H1 (cell line): Measurements from ENCODE around the gene CCDC15. TPM values are rescaled to one million over a fixed set of nuclear protein-coding genes. Genes with fewer than 3 reads are reported as not detected.

Experiments used
- CTCF ChIA-PET: fragments of 300-600 bp; sonication (Branson Sonifier 250); formaldehyde crosslinking; loops from one replicate; lab custom pipeline; 2021; ENCODE audit not compliant: partially characterized antibody; lab: Charles Lee
- POLR2A ChIA-PET: fragments of 300-600 bp; sonication (Branson Sonifier 250); formaldehyde crosslinking; loops from one replicate; lab custom pipeline; 2021; ENCODE audit warnings: inconsistent platforms; ENCODE audit not compliant: partially characterized antibody; lab: Charles Lee
- DNase-seq, 2 experiments: peaks; one replicate each; pipeline versions ENCODE4 v3.0.0 to v3.0.0-alpha.2; 2010 to 2022; ENCODE audit warnings: low spot score in 2 of 2, low read depth in 1 of 2, mixed read lengths in 1 of 2
- FAIRE-seq: peaks from 2 replicates; lab custom pipeline; 2011; peaks lifted over from hg19 to GRCh38; lab: Jason Lieb, UNC
- H2AFZ ChIP-seq: 2 replicates; pipeline ENCODE4 v1.8.1; 2012; ENCODE audit warnings: low read length, inconsistent platforms
- H2AK5ac ChIP-seq: 2 replicates; pipeline ENCODE4 v1.6.1; 2013; ENCODE audit warnings: low read depth, low read length
- H2BK120ac ChIP-seq: replicated peaks from 2 replicates; pipeline ENCODE3; 2013; ENCODE audit warnings: low read depth, low read length, inconsistent platforms
- H2BK12ac ChIP-seq: 2 replicates; pipeline ENCODE4 v1.6.1; 2013; ENCODE audit warnings: low read depth, low read length
- H2BK15ac ChIP-seq: 2 replicates; pipeline ENCODE4 v1.6.1; 2013; ENCODE audit warnings: low read length
- H2BK20ac ChIP-seq: 2 replicates; pipeline ENCODE4 v1.6.1; 2013; ENCODE audit warnings: low read length
- H2BK5ac ChIP-seq: 2 replicates; pipeline ENCODE4 v1.6.1; 2013; ENCODE audit warnings: low read depth, low read length
- H3K14ac ChIP-seq: 2 replicates; pipeline ENCODE4 v1.6.1; 2013; ENCODE audit warnings: inconsistent platforms; ENCODE audit not compliant: insufficient read length
- H3K18ac ChIP-seq: 2 replicates; pipeline ENCODE4 v1.6.1; 2013; ENCODE audit warnings: low read length; ENCODE audit errors: extremely low read depth
- H3K23ac ChIP-seq: 2 replicates; pipeline ENCODE4 v1.6.1; 2013; ENCODE audit warnings: inconsistent platforms; ENCODE audit not compliant: insufficient read length
- H3K23me2 ChIP-seq: 2 replicates; pipeline ENCODE4 v1.6.1; 2013; ENCODE audit warnings: low read depth, low read length
- H3K27ac ChIP-seq: 2 replicates; pipeline ENCODE4 v1.6.1; 2011; ENCODE audit warnings: low read depth, low read length, inconsistent platforms
- H3K27me3 ChIP-seq, 4 experiments: replicated peaks in 1 of 4; 1 replicate in 1 of 4; 2 replicates in 3 of 4; pipeline versions ENCODE4 v1.6.1 to v1.8.1; 2011 to 2013; ENCODE audit warnings: low read length in 3 of 4, mild to moderate bottlenecking in 3 of 4, inconsistent platforms in 2 of 4, mixed read lengths in 2 of 4, moderate library complexity in 1 of 4; ENCODE audit not compliant: control insufficient read depth in 3 of 4, insufficient read depth in 3 of 4; ENCODE audit errors: extremely low read depth in 1 of 4
- H3K36me3 ChIP-seq, 4 experiments: 2 replicates each; pipeline versions ENCODE4 v1.6.1 to v1.8.1; 2011 to 2013; ENCODE audit warnings: mild to moderate bottlenecking in 4 of 4, low read length in 3 of 4, moderate library complexity in 2 of 4, control low read depth in 1 of 4, inconsistent platforms in 1 of 4; ENCODE audit not compliant: insufficient read depth in 4 of 4, control insufficient read depth in 2 of 4
- H3K4ac ChIP-seq: replicated peaks from 2 replicates; pipeline ENCODE3; 2013; ENCODE audit warnings: low read length, low read depth, mixed read lengths, inconsistent platforms; ENCODE audit not compliant: insufficient read length
- H3K4me1 ChIP-seq, 4 experiments: replicated peaks in 1 of 4; 1 replicate in 1 of 4; 2 replicates in 3 of 4; pipeline versions ENCODE4 v1.6.1 to v1.8.1; 2011 to 2013; ENCODE audit warnings: low read length in 3 of 4, inconsistent platforms in 2 of 4, mixed read lengths in 1 of 4; ENCODE audit not compliant: insufficient read depth in 4 of 4, control insufficient read depth in 3 of 4
- H3K4me2 ChIP-seq, 2 experiments: 2 replicates each; pipeline versions ENCODE4 v1.6.1 to v1.8.1; 2011 to 2013; ENCODE audit warnings: low read depth in 2 of 2, low read length in 2 of 2, control low read depth in 1 of 2, inconsistent platforms in 1 of 2, mild to moderate bottlenecking in 1 of 2; ENCODE audit not compliant: insufficient read depth in 1 of 2
- H3K4me3 ChIP-seq, 4 experiments: fragments of 200-600, 300-600 bp in 1 of 4; sonication (generic), shearing (Covaris generic), sonication (Bioruptor Twin) in 1 of 4; 2 replicates each; pipeline versions ENCODE4 v1.5.1 to v1.8.1; 2011 to 2016; ENCODE audit warnings: low read length in 4 of 4, low read depth in 3 of 4, control low read depth in 2 of 4, inconsistent platforms in 2 of 4, mild to moderate bottlenecking in 2 of 4, mixed read lengths in 1 of 4, moderate library complexity in 1 of 4; ENCODE audit not compliant: insufficient read depth in 2 of 4; ENCODE audit errors: extremely low read depth in 1 of 4
- H3K56ac ChIP-seq: replicated peaks from 2 replicates; pipeline ENCODE3; 2013; ENCODE audit warnings: low read depth, mild to moderate bottlenecking, mixed read lengths, low read length, inconsistent platforms; ENCODE audit not compliant: insufficient read length
- H3K79me1 ChIP-seq: 2 replicates; pipeline ENCODE4 v1.6.1; 2013; ENCODE audit warnings: low read depth, low read length, control low read depth
- H3K79me2 ChIP-seq, 2 experiments: 2 replicates each; pipeline versions ENCODE4 v1.6.1 to v1.8.1; 2012 to 2013; ENCODE audit warnings: low read length in 2 of 2, mild to moderate bottlenecking in 2 of 2, inconsistent platforms in 1 of 2; ENCODE audit not compliant: insufficient read depth in 2 of 2, control insufficient read depth in 1 of 2
- H3K9ac ChIP-seq, 4 experiments: replicated peaks in 1 of 4; 1 replicate in 1 of 4; 2 replicates in 3 of 4; pipeline versions ENCODE4 v1.6.1 to v1.8.1; 2011 to 2013; ENCODE audit warnings: low read depth in 3 of 4, low read length in 3 of 4, control low read depth in 2 of 4, mild to moderate bottlenecking in 2 of 4, moderate library complexity in 2 of 4, inconsistent platforms in 1 of 4; ENCODE audit errors: extremely low read depth in 1 of 4
- H3K9me3 ChIP-seq, 2 experiments: 2 replicates each; pipeline versions ENCODE4 v1.6.1 to v1.8.1; 2012 to 2013; ENCODE audit warnings: mild to moderate bottlenecking in 2 of 2, moderate library complexity in 2 of 2, control low read depth in 1 of 2, inconsistent platforms in 1 of 2, low read depth in 1 of 2, low read length in 1 of 2, mixed read lengths in 1 of 2; ENCODE audit not compliant: insufficient read depth in 2 of 2
- H4K20me1 ChIP-seq, 2 experiments: replicated peaks in 1 of 2; 2 replicates each; pipeline versions ENCODE3 to v1.8.1; 2011 to 2013; ENCODE audit warnings: inconsistent platforms in 2 of 2, low read length in 2 of 2, mild to moderate bottlenecking in 1 of 2; ENCODE audit not compliant: insufficient read depth in 2 of 2, control insufficient read depth in 1 of 2
- H4K5ac ChIP-seq: 2 replicates; pipeline ENCODE4 v1.6.1; 2013; ENCODE audit warnings: low read length, low read depth, mixed read lengths, inconsistent platforms; ENCODE audit not compliant: insufficient read length
- H4K8ac ChIP-seq: 2 replicates; pipeline ENCODE4 v1.8.0; 2013; ENCODE audit warnings: mild to moderate bottlenecking, moderate library complexity, low read length, inconsistent platforms; ENCODE audit not compliant: insufficient read depth; ENCODE audit errors: extremely low read depth
- H4K91ac ChIP-seq: replicated peaks from 2 replicates; pipeline ENCODE3; 2013; ENCODE audit warnings: low read length, mixed read lengths, inconsistent platforms; ENCODE audit not compliant: insufficient read length
- CREB1 ChIP-seq: IDR thresholded peaks from 2 replicates; pipeline ENCODE4 v1.6.1; 2012; ENCODE audit warnings: inconsistent platforms
- GTF2F1 ChIP-seq: IDR thresholded peaks from 2 replicates; pipeline ENCODE4 v1.6.1; 2012; ENCODE audit warnings: low read depth, low read length, improper control_type of control experiment, borderline replicate concordance
- NANOG ChIP-seq: IDR thresholded peaks from 2 replicates; pipeline ENCODE4 v1.6.1; 2011; ENCODE audit warnings: low read length, low read depth, mild to moderate bottlenecking, inconsistent platforms; ENCODE audit not compliant: insufficient read depth, poor library complexity, severe bottlenecking
- TAF7 ChIP-seq: optimal IDR thresholded peaks from 2 replicates; pipeline ENCODE3; 2011; ENCODE audit warnings: low read depth, mild to moderate bottlenecking, inconsistent platforms, low read length, moderate library complexity, borderline replicate concordance
- WGBS, 2 experiments: shearing (Covaris generic) in 1 of 2; methylation state at CpG; one replicate each; pipeline versions ENCODE4 v1.1.6 to v1.1.7; 2013 to 2015; ENCODE audit warnings: low lambda C conversion rate in 2 of 2, mixed read lengths in 2 of 2, inconsistent platforms in 1 of 2, low coverage in 1 of 2, missing lambda C conversion rate in 1 of 2; ENCODE audit not compliant: insufficient replicate concordance in 2 of 2, insufficient coverage in 1 of 2, insufficient read length in 1 of 2; ENCODE audit errors: extremely low coverage in 1 of 2, missing lambda C conversion rate in 1 of 2; 5-methylcytosine and 5-hydroxymethylcytosine counted together
- polyA plus RNA-seq, 7 experiments: library from polyadenylated mRNA; depleted of rRNA in 3 of 7; stranded (reverse) in 5 of 7; unstranded in 2 of 7; fragments of >200 nt in 5 of 7; fragments of 200-250 nt in 2 of 7; gene quantifications; 1 replicate in 5 of 7; 2 replicates in 1 of 7; 4 replicates in 1 of 7; pipeline versions ENCODE4 v1.2.1 to v1.2.3, GENCODE V29; 2011 to 2013; ENCODE audit warnings: missing spikeins in 2 of 7, mixed read lengths in 2 of 7
- total RNA-seq: library from RNA; stranded (reverse); fragmentation: NEBNext Ultra II Directional; extraction: Animal tissue kit (Norgen Biotek cat#: 25700); gene quantifications from 2 replicates; pipeline ENCODE4 v1.2.1, GENCODE V29; 2021
- TF ChIP-seq, protein P1 (sequence below): IDR thresholded peaks from 2 replicates; pipeline ENCODE4 v1.6.1; 2011; ENCODE audit warnings: low read depth, mild to moderate bottlenecking, low read length; ENCODE audit not compliant: insufficient read depth

Gene CCDC15
- total and polyA plus RNA-seq, 2 of the 8 experiments (the other 6 are each of a cell fraction or from before 2014, with no cell fraction given): 1.5 to 3.1 TPM

DNA sequence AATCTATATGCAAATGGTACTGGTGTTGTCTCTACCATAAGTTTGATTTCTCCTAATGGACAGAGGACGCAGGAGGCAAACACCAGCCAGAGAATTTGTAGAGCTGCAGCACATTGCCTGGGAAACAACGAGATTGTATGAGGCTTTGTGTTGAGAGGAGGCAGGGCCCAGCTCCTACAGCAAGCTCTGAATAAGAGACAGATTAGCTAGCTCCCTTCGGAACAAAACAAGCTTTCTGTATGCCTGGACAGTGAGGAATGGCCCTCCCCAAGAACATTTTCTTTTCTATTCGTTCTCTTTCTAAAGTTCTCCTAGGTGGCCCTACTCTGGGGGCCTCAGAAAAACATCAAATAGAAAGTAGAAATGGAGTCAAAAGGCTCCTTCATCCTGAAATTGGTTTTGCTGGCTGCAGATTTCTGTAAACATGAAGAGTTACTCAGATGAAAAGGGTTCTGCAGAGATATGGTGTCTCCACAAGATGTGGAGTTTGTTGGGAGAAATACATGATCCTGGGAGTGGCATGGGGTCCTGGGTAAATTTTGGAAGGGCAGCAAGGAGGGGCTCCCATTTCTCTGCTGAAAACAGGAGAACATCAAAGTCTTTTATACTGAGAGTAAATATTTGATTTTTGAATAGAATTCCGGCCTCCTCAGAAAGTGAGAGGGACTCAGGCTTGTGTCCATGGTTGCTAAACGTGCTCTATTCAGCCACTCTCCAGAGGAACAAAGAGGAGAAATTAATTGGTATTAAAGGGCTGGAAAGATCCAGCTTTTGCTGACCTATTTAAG is 11.3 kb upstream of the CCDC15 start:
- Histone ChIP-seq H2BK15ac (no peak overlapping the region), H3K36me3 (no peaks in the 10 kb centered on the region), H3K23ac (no peak overlapping the region), H3K4me2 (no peak overlapping the region), H3K27me3 (peaks cover 0 to 3% (median 0%) of the 10 kb centered on the region in 4 experiments; a peak in 1 of 7 replicates), H2AFZ (no peak overlapping the region), H3K4me1 (peaks cover 0 to 3% (median 0%) of the 10 kb centered on the region in 4 experiments; a peak in 1 of 7 replicates), H3K4me3 (no peak overlapping the region), H2BK12ac (no peak overlapping the region), H2BK20ac (no peak overlapping the region), H3K9ac (no peak overlapping the region), H2BK5ac (no peak overlapping the region), H3K27ac (no peak overlapping the region), H3K23me2 (no peaks in the 10 kb centered on the region), H4K91ac (no peak overlapping the region), H2BK120ac (no peak overlapping the region), H3K79me2 (no peaks in the 10 kb centered on the region), H3K9me3 (no peaks in the 10 kb centered on the region), H4K5ac (no peak overlapping the region), H3K79me1 (no peaks in the 10 kb centered on the region), H3K56ac (no peak overlapping the region), H4K20me1 (no peaks in the 10 kb centered on the region), H3K4ac (no peak overlapping the region), H2AK5ac (no peak overlapping the region), H3K18ac (no peak overlapping the region), H3K14ac (no peak overlapping the region), H4K8ac (no peak overlapping the region)
- FAIRE-seq: no peak
- POLR2A ChIA-PET: no interaction called here
- WGBS, 2 experiments: 79% methylated on average over 6 of the region's 6 CpGs; no CpG with 5 or more reads in 1 of the 2 experiments
- TF ChIP-seq GTF2F1 (no peak), NANOG (no peak), CREB1 (no peak), TAF7 (no peak)
- TF ChIP-seq, protein P1, sequence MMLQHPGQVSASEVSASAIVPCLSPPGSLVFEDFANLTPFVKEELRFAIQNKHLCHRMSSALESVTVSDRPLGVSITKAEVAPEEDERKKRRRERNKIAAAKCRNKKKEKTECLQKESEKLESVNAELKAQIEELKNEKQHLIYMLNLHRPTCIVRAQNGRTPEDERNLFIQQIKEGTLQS: no peak
- no peak for DNase-seq
- CTCF ChIA-PET: interaction anchor here (0.8 to 2.5 kb wide), 8 partner anchors 10 to 292 kb away, joined by 3 to 9 read pairs (median 4); no protein-coding TSS in a partner anchor
